Astrocyte of the spinal cord (primary cell): ENCODE results near the gene ATG4B.
"Not testable (repeated sequence)": the region's sequence is repeated elsewhere in the genome, so short reads cannot be mapped to it uniquely, and the experiment has no call there.

Experiments
- DNase-seq: peaks from one replicate; pipeline ENCODE4 v3.0.0; 2011; ENCODE audit warnings: low read depth, low spot score
- H3K4me3 ChIP-seq: 2 replicates; pipeline ENCODE4 v1.5.1; 2011; ENCODE audit warnings: low read depth, mild to moderate bottlenecking, low read length, moderate library complexity
- CTCF ChIP-seq: IDR thresholded peaks from 2 replicates; pipeline ENCODE4 v1.5.1; 2012; ENCODE audit warnings: low read depth, mild to moderate bottlenecking, low read length, inconsistent platforms
- in situ Hi-C: cut with HindIII; loops from 2 replicates; pipeline ENCODE4 v1.10.0; 2017; ENCODE audit warnings: low sequenced_read_pairs

ATG4B gene

GRCh38 chr2:241637018-241637794 lies at the start of gene ATG4B, which contains the start of gene THAP4:
Gene ATG4B (plus strand): TSS chr2:241637693. CDS start chr2:241637715, 22 bp downstream.
Gene THAP4 (minus strand): TSS chr2:241637158. CDS start chr2:241637017, 141 bp downstream.
- in situ Hi-C loops = no loop called here
- H3K4me3 ChIP-seq = peak within 1 kb of the TSS; percentile 75
- TF ChIP-seq CTCF = no peak
- peak; percentile 89 for DNase-seq

GRCh38 chr2:241589863-241590262 lies 47.6 kb upstream of the ATG4B start:
- H3K4me3 ChIP-seq, in situ Hi-C loops, DNase-seq: not testable (repeated sequence)

- DNase-seq, in situ Hi-C loops, H3K4me3 ChIP-seq: not testable (repeated sequence)
Measured at GRCh38 chr2:241590496-241591455, 46.7 kb upstream of the ATG4B start.

GRCh38 chr2:241592126-241592845 lies 45.2 kb upstream of the ATG4B start:
- no peak for TF ChIP-seq CTCF
- H3K4me3 ChIP-seq = no peak overlapping the region
- no peak for DNase-seq
- in situ Hi-C loops = no loop called here

- TF ChIP-seq CTCF = no peak
- no peak overlapping the region for H3K4me3 ChIP-seq
- no peak for DNase-seq
- in situ Hi-C loops = no loop called here
Measured at GRCh38 chr2:241593271-241593670, 44.2 kb upstream of the ATG4B start.

GRCh38 chr2:241595600-241596140 lies 41.8 kb upstream of the ATG4B start:
- no peak overlapping the region for H3K4me3 ChIP-seq
- TF ChIP-seq CTCF = peak; percentile 30
- in situ Hi-C loops = no loop called here
- DNase-seq = no peak

GRCh38 chr2:241597561-241597960 lies 39.9 kb upstream of the ATG4B start:
- in situ Hi-C loops = no loop called here
- no peak overlapping the region for H3K4me3 ChIP-seq
- no peak for DNase-seq
- TF ChIP-seq CTCF = no peak
